GM18526 (cell line): Measurements from ENCODE around the gene HMX3.

ENCODE experiments used
- POLR2A ChIP-seq: IDR thresholded peaks from 3 replicates; pipeline ENCODE4 v1.6.1; 2011; ENCODE audit not compliant: insufficient read length; ENCODE audit errors: extremely low read depth

The HMX3 gene

GRCh38 chr10:123141791-123142700 lies 6.3 kb downstream of the HMX3 start:
- TF ChIP-seq POLR2A = no peak

- TF ChIP-seq POLR2A = no peak
Measured at GRCh38 chr10:123142701-123143161, 7.0 kb downstream of the HMX3 start.

- TF ChIP-seq POLR2A = no peak
Measured at GRCh38 chr10:123143162-123143824, 7.5 kb downstream of the HMX3 start.

GRCh38 chr10:123143825-123144168 lies 8.0 kb downstream of the HMX3 start:
- no peak for TF ChIP-seq POLR2A

- no peak for TF ChIP-seq POLR2A
Measured at GRCh38 chr10:123144697-123145541, 9.1 kb downstream of the HMX3 start.

GRCh38 chr10:123145542-123146012 lies 9.8 kb downstream of the HMX3 start:
- no peak for TF ChIP-seq POLR2A

GRCh38 chr10:123146013-123146893 lies 10.5 kb downstream of the HMX3 start:
- no peak for TF ChIP-seq POLR2A

- TF ChIP-seq POLR2A = no peak
Measured at GRCh38 chr10:123146894-123147634, 11.3 kb downstream of the HMX3 start.

- no peak for TF ChIP-seq POLR2A
Measured at GRCh38 chr10:123147635-123148413, 12.1 kb downstream of the HMX3 start, which contains the start of gene HMX2. HMX2 (plus strand) TSS chr10:123148136; CDS start chr10:123148379, 243 bp downstream.

- TF ChIP-seq POLR2A = no peak
Measured at GRCh38 chr10:123148414-123149161, 12.8 kb downstream of the HMX3 start.

- no peak for TF ChIP-seq POLR2A
Measured at GRCh38 chr10:123149162-123149567, 13.4 kb downstream of the HMX3 start.
